ENCODE results near the gene PPP1R10.

The PPP1R10 gene

DNA sequence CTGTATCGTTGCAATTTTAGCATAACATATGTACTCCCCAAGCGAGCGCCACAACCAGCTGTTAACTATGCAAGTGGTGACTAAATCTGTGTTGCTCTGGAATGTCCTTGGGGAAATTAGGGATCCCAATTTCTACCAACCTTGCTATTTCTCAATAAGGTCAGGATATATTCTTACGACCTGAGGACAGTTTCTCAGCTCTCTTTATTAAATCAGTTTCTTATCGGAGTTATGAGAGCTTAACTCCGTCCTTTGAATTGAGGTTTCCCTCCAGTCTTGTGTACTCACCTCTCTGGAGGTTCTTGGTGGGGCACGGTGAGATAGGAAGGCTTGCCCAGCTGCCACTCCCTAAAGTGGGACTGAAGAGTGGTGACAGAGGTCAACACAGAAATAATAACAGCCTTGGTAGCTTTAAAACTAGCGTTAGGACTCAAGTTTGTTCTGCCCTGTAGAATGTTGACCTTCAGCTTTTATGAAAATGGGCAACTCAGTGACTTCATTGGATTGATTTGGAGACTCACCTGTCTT, 1.3 kb upstream of the PPP1R10 start:
- DNase-seq = no peak

DNA sequence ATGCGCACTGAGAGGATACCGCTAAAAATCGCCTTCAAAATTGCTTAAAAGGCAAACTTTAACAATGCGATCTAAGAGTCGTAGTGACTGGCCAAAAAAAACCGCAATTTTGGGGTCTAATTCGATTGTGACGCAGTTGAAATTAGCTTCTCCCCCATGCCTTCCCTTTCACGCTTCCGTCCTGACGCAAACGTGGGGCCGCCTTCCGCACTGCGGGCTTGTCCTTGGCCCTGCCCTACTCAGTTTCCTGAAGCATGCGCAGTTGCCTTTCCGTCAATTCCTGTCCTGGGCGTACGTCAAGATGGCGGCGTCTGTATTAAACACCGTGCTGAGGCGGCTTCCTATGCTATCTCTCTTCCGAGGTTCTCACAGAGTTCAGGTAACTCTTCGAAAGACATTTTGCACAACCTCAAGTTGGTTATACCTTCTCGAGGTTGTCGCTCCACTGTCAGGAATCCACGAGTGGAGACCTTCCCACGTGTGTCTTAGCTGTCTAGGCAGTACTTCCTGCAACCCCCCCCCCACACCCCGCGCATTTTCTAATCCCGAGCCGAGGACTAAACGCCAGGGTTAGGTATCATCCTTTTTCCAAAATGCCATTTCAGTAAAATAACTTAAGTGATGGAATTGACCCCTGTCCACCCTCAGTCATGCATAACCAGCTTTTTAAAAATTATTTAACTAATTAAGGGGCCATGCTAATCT, 674 bp upstream of the PPP1R10 start, which contains the start of gene MRPS18B:
TSS of gene MRPS18B (plus strand) at position 276 of the 705 bp plus-strand sequence. CDS start at position 302, 26 bp downstream.
- peak; percentile 95 to 97 for DNase-seq

DNA sequence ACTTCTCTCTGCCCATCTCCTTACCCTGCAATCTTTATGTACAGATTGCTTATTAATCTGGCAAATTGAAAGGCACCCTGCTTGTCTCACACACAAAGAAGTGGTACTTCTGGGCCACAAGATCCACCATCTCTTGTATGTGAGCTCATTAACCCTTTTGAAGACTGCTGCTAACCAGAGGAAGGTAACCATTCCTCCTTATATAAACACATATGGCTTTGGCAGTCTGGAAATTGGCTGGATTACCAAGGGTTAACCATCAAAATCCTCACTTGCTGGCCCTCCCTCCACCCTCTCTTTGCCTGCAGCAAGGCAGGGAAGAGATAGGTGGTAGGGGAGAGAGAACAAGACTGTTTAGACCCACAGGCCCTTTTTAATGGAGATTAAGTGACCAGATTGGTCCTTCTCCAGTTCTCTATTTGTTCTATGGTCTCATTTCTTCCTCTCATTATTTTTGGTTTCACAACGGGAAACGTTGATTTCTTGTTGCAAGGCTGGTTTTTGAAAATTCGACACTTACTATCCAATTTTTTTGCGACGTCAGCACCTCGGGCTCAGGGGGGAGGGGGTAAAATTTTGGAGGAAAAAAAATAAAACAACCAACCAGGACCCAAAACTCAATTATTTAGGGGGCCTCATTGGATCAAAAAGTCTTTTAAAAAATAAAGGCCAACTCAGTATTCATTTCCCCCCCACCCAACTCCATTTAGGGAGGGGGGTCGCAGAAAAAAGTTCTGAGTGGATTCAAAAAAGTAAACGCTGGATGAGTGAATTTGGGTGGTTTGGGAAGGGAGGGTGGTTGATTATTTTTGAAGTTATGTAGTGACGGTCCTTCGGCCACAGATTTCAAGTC, 859 bp downstream of the PPP1R10 start:
- DNase-seq = peak; percentile 7 to 24

DNA sequence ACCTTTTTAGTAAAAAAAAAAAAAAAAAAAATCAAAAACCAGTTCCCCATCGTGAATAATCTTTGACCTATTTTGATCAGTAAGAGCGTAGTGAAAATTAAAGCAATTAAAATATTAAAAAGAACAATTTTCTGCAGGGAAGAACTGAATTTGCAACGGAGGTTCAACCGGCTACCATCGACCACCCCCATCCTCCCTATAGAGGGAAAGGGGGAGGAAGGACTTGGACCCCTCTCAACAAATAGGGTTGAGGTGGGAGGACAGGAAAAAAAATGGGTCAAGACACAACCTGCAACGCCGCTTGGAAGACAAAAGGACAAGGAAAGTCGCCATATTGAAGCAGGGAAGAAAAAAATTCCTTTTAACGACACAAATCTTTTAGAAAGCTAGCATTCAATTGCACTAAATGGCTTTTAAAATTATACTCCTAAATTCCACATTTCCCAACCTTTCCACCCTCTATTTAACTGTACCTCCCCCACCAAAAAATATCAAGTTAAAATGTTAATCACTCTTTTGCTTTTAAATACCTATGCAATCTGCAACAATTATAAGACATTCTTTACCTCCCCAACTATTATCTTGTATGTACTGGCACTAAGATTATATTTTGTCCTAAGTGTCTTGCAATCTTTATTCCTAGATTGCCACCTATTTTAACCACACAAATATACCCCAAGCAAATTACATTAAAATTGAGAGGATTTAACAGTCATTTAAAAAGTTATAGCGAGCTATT, 1.7 kb downstream of the PPP1R10 start:
- DNase-seq = peak; percentile 26 to 66

DNA sequence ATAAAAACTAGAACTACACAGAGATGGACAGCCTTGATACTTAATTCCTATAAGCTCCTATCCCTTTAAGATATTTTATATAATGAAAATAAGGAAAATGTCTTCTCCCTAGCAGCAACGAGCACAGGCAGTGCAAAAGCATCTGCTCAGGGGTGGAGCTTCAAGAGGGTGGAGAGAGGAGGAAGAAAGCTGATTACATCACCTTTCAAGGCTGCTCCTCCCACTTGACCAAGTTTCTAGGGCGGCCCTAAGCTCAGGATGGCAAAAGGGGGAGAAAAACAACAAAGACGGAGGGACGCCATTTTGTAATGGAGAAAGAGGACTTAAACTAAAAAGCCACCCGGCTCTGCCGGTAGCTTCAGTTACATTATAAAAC, 2.2 kb downstream of the PPP1R10 start:
- peak; percentile 78 to 99 for DNase-seq

DNA sequence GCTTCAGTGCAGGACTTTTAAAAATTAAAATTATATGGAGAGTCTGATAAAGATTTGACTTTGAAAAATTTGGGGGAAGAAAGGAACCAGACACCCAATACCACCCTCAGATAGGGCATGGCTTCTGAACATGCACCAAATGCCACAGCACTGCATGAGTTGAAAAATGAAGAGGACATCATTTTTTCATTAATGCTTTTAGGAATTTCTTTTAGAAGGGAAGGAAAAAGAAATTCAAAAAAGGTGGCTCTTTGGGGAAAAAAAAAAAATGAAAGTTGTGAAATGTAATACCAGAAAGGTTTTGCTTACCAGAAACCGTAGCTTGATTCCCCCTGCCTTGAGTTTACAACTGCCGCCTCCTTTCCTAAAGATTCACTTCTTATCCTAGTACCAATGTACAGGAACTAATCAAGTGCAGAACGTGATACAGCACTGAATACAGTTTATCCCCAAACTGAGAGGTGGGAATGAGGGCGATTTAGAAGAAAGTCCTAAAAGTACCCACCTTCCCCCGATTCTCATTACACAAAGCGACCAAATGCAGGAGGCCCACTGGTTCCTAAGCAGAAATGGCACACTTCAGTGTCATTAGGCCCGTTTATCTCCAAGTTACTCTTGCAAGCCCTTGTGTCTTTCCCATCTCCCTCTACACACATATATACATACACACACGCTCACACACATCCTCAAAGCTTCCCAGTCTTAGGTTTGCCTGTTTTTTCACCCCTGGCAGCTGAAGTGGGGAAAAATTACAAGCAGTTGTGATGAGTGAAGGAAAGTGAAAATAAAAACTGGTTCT, 2.8 kb downstream of the PPP1R10 start:
- DNase-seq = peak in 1 of 2 donors; percentile 64

DNA sequence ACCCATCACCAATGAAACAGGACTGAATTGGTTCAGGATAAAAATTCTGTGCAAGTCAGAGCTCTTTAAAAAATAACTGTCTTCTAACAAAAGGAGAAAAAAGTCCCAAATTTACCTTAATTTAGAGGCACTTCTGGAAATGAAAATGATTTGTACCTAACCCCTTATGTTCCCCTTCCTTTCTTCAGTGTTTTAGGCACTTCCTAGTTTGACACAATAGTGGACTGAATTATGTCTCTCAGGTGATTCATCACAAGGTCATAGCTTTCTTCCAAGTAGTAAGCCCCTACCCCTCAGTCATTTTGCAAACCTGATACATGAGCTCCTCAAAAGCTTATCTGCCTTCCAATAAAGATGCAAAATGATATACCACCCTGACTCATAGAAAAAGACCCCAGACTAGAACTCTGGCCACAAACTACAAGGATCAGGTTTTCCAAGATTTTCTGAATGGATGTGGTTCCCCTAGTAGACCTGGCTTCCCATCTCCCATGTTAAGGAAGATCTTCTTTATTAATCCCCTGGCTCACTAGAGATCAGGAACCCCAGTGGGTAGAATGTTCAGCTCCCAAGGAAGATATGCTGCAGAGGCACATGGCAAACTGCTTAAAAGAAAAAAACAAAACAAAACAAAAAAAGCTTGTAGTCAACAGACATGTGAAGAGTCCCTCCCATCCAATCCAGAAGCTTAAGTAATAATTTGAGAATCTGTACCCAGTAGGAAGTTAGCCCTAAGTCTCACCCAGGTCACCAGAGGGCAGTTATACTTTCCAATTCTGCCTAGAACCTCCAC, 3.6 kb downstream of the PPP1R10 start:
- no peak for DNase-seq

DNA sequence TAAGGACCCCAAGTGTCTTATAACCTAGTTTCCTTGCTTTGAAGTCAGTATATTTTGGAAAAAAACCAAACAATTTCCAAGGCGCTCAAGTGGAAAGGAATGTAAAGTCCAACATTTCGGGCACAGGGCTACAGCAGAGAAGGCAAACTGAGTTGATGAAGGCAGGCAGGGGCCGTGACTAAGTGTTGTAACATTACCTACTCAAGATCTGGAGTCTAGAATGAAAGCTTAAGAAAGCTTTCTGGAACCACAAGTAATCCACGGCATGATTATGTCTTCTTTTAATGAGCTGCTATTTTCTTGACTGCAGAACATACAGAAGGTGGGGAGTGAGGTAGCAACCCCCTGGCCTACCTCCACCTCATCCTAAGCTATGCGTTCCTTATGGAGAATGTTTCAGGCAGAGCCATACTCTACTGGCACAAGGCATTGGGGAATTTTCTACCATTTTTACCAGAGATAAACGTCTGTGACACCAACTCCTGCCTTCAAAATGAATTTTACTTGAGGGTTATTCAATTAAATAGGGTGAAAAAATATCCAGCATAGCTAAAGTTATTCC, 4.3 kb downstream of the PPP1R10 start:
- no peak for DNase-seq

DNA sequence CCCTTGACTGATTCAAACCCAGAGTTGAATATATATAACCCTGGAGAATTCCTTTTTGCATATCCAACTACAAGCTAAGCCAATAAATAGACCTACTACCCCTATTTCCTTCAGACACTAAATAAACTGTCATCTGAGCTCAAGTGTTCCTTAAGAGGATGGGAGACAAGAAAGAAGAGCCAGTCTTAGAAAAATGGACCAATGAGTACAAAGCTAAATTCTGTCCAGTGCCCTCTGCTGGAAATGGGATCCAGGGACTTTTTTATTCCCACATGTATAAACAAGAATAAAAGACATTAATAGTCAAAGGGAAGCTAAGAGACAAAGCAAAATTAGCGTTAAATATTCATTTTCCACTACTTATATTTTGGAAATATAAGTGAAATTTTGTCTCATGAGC, 4.8 kb downstream of the PPP1R10 start:
- no peak for DNase-seq

DNA sequence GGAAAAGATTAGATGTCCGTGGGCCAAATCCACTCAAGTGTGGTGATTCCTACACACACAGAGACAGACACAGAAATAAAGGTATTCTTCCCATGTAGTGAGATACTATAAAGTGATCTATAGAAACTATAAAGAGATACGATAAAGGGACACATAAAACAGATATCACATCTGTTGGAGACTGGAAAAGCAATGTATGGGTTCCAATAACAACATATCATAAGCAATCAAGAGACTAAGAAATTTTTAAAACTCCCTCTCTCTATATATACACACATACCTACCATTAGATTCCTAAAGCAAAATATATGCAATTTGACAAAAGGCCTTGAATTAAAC, 5.2 kb downstream of the PPP1R10 start:
- DNase-seq = no peak

DNA sequence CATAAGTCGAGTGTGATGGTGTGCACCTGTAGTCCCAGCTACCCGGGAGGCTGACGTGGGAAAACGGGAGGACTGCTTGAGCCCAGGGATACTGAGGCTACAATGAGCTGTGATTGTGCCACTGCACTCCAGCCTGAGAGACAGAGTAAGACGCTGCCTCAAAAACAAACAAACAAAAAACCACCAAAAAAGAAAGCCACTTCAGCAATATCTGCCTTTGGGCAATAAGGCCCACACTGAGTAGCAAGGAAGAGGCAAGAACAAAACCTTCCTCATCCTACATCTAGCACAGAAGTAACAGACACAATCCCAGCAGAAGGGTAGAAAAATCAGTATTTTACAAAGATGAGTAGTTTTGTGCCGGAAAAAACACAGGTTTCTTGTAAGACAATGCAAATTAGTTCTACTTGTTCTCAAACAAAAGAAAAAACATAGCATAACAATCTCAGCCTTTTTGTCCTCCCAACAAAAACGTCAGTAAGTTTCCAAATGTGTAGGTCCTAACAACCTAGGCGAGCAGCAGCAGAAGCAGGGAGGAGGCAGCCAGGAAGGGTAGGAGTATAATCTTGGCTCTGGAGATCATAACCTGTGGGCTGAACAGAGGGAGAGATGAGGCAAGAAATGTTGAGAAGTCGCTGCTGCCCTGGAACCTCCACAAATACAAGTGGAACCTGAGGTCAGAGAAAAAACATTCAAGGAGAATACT, 5.7 kb downstream of the PPP1R10 start:
- DNase-seq = no peak

DNA sequence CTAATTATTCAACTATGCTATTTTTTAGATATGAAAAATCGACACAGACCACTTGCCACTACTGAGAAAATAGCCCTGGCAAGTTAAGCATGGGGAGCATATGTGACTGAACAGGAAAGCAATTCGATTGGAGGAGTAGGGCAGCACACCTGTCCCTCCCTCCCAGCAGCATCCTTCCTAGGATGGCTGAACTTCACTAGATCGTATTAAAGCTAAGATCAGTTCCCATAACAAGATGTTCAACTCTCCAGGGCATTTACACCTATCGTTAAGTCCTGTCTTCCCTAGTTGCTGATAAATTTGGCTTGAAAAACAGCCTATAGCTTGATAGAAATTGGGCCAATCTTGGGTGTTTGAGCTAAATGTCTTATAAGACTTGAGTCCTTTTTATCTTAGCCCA, 7.0 kb downstream of the PPP1R10 start:
- no peak for DNase-seq

DNA sequence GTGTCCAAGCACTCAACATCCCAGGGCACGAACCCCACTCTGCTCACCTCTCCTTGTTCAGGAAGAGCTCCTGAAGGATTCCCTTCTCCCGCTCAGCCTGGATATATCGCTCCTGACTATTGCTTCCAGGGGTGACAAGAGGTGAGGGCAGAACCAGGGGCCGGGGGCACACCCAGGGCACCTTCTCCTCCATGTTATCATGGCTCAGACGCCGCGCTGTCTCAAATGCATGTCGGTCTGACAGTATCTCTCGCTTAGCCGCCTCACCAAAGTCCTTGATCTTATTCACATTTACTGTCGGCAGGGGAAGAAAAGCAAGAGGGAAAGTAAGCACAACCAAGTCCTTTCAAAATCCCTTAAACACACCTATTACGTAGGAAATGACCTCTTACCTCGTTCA, 13.1 kb downstream of the PPP1R10 start:
- no peak for DNase-seq

DNA sequence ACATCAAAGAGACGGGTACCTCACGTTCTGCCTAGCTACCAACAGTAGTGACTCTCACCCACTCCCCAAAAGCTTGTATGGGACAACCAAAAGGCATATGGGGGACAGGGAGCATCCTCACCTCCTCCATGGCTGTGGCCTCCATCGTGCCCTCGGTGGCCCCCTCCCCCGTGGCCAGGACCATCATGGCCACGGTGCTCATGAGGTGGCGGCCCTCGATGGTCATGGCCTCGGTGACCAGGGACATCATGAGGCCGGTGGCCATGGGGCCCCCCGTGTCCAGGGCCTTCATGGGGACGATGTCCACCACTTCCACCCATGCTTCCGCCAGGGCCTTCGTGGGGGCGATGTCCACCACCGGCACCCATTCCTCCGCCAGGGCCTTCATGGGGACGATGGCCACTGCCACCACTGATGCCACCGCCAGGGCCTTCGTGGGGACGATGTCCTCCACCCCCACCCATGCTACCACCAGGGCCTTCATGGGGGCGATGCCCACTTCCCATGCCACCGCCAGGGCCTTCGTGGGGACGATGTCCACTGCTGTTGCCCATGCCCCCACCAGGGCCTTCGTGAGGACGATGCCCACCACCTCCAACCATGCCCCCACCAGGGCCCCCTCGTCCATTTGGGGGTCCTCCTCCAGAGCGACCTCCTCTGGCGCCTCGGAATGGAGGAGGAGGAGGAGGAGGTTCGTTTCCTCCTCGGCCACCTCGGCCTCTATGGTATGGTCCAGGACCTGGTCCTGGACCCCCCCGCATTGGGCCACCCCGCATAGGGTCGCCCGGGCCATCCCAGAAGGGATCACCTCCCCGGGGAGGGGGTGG, 15.0 kb downstream of the PPP1R10 start:
- DNase-seq = no peak

DNA sequence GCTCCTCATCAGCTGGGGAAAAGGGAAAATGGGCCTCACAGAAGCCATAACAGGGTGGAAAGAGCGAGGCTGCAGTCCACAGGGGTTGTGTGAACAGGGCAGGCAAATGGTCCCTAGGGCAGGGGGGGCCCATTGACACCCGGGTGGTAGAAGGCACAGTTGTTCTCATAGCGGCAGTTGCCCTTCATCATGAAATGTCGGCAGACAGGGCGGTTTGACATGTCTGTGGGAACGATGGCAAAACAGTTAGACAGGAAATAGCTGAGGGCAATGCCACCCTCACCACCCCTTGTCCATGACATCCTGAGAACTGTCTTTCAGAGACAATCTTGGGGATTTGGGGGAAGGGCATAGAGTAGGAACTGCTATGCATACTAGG, 15.6 kb downstream of the PPP1R10 start:
- no peak for DNase-seq

DNA sequence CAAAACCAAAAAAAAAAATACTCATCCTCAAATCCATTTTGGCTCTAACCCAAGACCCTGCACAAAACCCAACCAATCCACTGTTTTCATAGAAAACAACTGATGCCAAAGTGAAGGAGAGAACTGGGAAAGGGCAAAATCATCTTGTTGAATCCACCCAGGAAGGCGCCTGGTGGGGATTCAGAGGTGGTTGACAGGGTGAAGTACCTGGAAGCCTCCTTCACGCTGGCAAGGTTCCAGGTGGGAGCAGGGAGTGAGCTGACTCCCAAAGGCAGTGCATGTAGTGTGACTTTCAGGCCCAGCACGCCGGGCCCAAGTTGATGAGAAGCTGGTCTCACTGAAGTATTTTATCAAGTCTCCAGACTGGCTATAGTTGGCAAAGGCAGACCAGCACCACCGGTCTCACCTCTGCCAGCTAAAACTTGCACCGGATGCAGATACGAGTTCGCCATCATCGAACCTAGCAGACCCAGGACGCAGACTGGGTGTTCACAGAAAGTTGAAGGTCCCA, 16.5 kb downstream of the PPP1R10 start:
- DNase-seq = no peak

DNA sequence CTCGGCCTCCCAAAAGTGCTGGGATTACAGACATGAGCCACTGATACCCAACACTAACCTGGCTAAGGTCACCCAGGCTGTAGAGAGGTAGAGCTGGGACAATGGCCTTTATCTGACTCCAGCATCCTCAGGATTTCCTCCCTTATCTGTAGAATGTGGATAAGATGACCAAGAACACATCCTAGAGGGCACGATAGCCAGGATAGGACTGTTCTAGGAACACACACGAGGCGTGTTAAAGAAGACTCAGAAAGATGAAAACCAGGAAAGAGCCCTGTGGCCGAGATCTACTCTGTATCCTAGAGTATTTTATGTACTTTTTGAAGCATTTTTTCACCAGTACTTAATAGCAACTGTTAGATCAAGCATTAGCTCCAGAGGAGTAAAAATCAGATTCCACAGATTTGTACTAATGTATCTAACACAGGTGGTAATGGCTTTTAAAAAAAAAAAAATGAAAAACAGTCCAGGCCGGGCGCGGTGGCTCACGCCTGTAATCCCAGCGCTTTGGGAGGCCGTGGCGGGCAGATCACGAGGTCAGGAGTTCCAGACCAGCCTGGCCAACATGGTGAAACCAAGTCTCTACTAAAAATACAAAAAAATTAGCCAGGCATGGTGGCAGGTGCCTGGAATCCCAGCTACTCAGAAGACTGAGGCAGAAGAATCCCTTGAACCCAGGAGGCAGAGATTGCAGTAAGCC, 17.3 kb downstream of the PPP1R10 start:
- DNase-seq = no peak

DNA sequence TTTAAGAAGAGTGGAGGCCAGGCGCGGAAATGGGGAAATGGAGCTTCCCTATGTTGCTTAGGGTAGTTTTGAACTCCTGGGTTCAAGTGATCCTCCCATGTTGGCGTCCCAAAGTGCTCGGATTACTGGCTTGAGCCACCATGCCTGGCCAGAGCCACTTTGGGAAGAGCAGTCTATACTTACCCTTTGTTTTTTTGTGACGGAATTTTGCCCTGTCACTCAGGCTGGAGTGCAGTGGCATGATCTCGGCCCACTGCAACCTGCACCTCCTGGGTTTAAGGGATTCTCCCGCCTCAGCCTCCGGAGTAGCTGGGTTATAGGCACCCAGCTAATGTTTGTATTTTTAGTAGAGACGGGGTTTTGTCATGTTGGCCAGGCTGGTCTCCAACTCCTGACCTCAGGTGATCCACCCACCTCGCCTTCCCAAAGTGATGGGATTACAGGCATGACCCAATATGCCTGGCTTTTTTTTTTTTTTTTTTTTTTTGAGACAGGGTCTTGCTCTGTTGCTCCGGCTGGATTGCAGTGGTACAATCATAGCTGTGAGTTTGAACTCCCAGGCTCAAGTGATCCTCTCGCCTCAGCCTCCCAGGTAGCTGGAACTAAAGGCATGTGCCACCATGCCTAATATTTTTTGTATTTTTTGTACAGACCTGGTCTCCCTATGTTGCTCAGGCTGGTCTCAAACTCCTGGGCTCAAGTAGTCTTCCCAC, 18.0 kb downstream of the PPP1R10 start:
- no peak for DNase-seq

Data from hippocampal formation (tissue), 2 donors.